GM10248 (cell line): ENCODE data around the gene TGM6.

ENCODE experiments used
- CTCF ChIA-PET: fragments of 300-600 bp; sonication (Branson Sonifier 250); formaldehyde crosslinking; extraction: SDS; loops from one replicate; lab custom pipeline; 2021; ENCODE audit warnings: antibody characterized with exemption; lab: Yijun Ruan, JAX
- POLR2A ChIA-PET: fragments of 350-650 bp; sonication (Branson Sonifier 250); formaldehyde crosslinking; extraction: SDS; loops from one replicate; lab custom pipeline; 2020; ENCODE audit warnings: antibody characterized with exemption; lab: Yijun Ruan, JAX
- DNase-seq: peaks from one replicate; pipeline ENCODE4 v3.0.0; 2012; ENCODE audit errors: extremely low spot score
- TF ChIP-seq, protein P1 (sequence below): IDR thresholded peaks from 2 replicates; pipeline ENCODE4 v1.5.1; 2012; ENCODE audit warnings: mild to moderate bottlenecking, low read depth; ENCODE audit errors: extremely low read depth, missing control alignments, control extremely low read depth

TGM6 gene

GRCh38 chr20:2380601-2381000, at the start of gene TGM6:
Gene TGM6, plus strand, starts transcription at chr20:2380901. Its CDS starts 68 bp downstream, at chr20:2380969.
- DNase-seq: no peak
- ChIA-PET CTCF (interaction anchor here (1.3 to 4.8 kb wide), 3 partner anchors 7 to 73 kb away, joined by 4 to 23 read pairs (median 11); no protein-coding TSS in a partner anchor), POLR2A (no interaction called here)
- TF ChIP-seq, protein P1, sequence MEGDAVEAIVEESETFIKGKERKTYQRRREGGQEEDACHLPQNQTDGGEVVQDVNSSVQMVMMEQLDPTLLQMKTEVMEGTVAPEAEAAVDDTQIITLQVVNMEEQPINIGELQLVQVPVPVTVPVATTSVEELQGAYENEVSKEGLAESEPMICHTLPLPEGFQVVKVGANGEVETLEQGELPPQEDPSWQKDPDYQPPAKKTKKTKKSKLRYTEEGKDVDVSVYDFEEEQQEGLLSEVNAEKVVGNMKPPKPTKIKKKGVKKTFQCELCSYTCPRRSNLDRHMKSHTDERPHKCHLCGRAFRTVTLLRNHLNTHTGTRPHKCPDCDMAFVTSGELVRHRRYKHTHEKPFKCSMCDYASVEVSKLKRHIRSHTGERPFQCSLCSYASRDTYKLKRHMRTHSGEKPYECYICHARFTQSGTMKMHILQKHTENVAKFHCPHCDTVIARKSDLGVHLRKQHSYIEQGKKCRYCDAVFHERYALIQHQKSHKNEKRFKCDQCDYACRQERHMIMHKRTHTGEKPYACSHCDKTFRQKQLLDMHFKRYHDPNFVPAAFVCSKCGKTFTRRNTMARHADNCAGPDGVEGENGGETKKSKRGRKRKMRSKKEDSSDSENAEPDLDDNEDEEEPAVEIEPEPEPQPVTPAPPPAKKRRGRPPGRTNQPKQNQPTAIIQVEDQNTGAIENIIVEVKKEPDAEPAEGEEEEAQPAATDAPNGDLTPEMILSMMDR: no peak

- ChIA-PET CTCF (no interaction called here), POLR2A (no interaction called here)
- DNase-seq: no peak
- TF ChIP-seq, protein P1: no peak
These were observed 49.6 kb upstream of the TGM6 start for GRCh38 chr20:2331106-2331505.

GRCh38 chr20:2331901-2332565, 48.7 kb upstream of the TGM6 start:
- TF ChIP-seq, protein P1: no peak
- DNase-seq: no peak
- CTCF ChIA-PET: no interaction called here
- POLR2A ChIA-PET: no interaction called here

DNA sequence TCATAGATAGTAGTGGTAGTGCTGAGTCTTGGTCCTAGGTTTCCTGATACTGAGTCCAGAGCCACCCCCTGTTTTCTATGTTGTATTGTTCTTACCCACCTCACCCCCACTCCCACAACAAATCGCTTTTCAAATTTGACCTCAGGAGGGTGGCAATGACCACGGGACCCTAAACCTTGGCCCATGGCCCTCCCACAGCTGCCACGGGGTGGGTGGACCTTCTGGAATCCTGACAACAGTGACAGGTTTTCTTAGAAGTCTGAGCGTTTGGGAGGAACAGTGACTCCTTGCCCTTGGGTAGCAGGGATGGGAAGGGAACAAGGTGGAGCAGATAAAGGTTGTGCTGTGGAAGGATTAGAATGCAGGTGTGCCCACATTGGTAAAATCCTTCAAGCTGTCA, 48.0 kb upstream of the TGM6 start:
- ChIA-PET POLR2A (no interaction called here), CTCF (no interaction called here)
- TF ChIP-seq, protein P1: no peak
- no peak for DNase-seq

DNA sequence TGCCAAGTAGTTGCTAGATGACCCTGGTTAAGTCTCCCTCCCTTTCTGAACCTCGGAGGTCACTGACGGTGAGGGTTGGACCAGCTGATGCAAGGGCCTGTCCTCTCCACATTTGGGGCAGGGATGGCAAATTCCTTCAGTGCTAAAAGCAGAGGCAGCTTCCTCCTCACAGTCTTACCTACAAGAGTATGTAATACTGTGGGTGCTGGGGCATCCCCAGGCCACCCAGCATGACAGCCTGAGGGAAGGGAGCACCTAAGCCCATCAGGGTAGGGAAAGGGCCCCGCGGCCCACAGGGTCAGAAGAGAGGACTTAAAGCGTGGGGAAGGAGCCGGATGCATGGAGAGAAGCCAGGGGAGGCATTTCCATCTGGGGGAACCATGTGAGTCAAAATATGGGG, 46.9 kb upstream of the TGM6 start:
- TF ChIP-seq, protein P1: no peak
- no peak for DNase-seq
- CTCF ChIA-PET: no interaction called here
- POLR2A ChIA-PET: no interaction called here

- ChIA-PET POLR2A (no interaction called here), CTCF (no interaction called here)
- TF ChIP-seq, protein P1: no peak
- no peak for DNase-seq
These were observed 45.4 kb upstream of the TGM6 start for GRCh38 chr20:2335096-2335870.
